GM12864 (cell line): ENCODE data around the gene TM7SF2.
A peak's percentile ranks its signal among the peaks of the same experiment; 100 is the strongest.

Experiments
- DNase-seq: peaks from one replicate; pipeline ENCODE4 v3.0.0-alpha.2; 2011; ENCODE audit warnings: low read depth
- H3K4me3 ChIP-seq: 2 replicates; pipeline ENCODE4 v1.5.1; 2011; ENCODE audit warnings: mild to moderate bottlenecking, low read depth, low read length, control low read depth
- CTCF ChIP-seq: IDR thresholded peaks from 2 replicates; pipeline ENCODE4 v1.5.1; 2011; ENCODE audit warnings: low read depth, mild to moderate bottlenecking, moderate library complexity, low read length, control low read depth, inconsistent platforms; ENCODE audit errors: missing control alignments

The TM7SF2 gene

DNA sequence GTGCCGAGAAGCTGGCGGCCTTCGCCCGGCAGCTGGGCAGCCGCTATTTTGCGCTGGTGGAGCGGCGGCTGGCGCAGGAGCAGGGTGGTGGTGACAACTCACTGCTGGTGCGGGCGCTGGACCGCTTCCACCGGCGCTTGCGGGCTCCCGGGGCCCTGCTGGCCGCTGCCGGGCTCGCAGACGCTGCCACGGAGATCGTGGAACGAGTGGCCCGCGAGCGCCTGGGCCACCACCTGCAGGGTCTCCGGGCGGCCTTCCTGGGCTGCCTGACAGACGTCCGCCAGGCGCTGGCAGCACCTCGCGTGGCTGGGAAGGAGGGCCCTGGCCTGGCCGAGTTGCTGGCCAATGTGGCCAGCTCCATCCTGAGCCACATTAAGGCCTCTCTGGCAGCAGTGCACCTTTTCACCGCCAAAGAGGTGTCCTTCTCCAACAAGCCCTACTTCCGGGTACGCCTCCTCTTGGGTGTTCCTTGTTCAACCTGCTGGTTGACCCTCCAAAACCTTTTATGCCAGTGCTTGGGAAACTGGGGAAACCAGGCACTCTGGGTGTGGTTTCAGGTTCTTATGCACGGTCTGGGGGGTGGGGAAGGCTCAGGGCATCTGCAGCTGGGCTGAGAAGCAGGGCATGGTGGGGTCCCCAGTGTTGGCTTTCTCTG is 3.1 kb upstream of the TM7SF2 start:
- no peak overlapping the region for H3K4me3 ChIP-seq
- DNase-seq: no peak
- no peak for TF ChIP-seq CTCF

GRCh38 chr11:65109231-65110198 is 2.2 kb upstream of the TM7SF2 start:
- no peak for TF ChIP-seq CTCF
- H3K4me3 ChIP-seq: no peak overlapping the region
- no peak for DNase-seq

- H3K4me3 ChIP-seq: no peak overlapping the region
- TF ChIP-seq CTCF: peak; percentile 98
- peak; percentile 61 for DNase-seq
Observed at GRCh38 chr11:65110354-65110861, 1.3 kb upstream of the TM7SF2 start.

GRCh38 chr11:65111159-65111743 is 421 bp upstream of the TM7SF2 start:
- no peak for DNase-seq
- no peak overlapping the region for H3K4me3 ChIP-seq
- TF ChIP-seq CTCF: no peak

- DNase-seq: no peak
- H3K4me3 ChIP-seq: peak overlapping the region; percentile 76
- peak; percentile 87 for TF ChIP-seq CTCF
Observed at GRCh38 chr11:65112546-65113360, 1.1 kb downstream of the TM7SF2 start.

- DNase-seq: no peak
- no peak for TF ChIP-seq CTCF
- H3K4me3 ChIP-seq: peak overlapping the region; percentile 76
Observed at GRCh38 chr11:65113361-65113756, 1.7 kb downstream of the TM7SF2 start.
